HL-60/S4 treated with phorbol 12-myristate 13-acetate at 8.2 ng/mL for 4 days and 3 days (cell line): ENCODE results near the gene CCSER1.

Source experiments
- in situ Hi-C: fragments of 300-500 bp; cut with MboI; formaldehyde crosslinking; loops from 2 replicates; pipeline ENCODE4 v1.15.0; 2022; ENCODE audit warnings: low sequenced_read_pairs

The CCSER1 gene

GRCh38 chr4:90540536-90540935, 413.3 kb downstream of the CCSER1 start:
- in situ Hi-C loops, result no loop called here

GRCh38 chr4:90542216-90542615, 415.0 kb downstream of the CCSER1 start:
- in situ Hi-C loops, result no loop called here

- in situ Hi-C loops, result no loop called here
Measured at GRCh38 chr4:90543419-90544170, 416.4 kb downstream of the CCSER1 start.

- in situ Hi-C loops, result no loop called here
Measured at GRCh38 chr4:90544532-90545045, 417.4 kb downstream of the CCSER1 start.

GRCh38 chr4:90545380-90545779, 418.2 kb downstream of the CCSER1 start:
- in situ Hi-C loops, result no loop called here

- in situ Hi-C loops, result no loop called here
Measured at GRCh38 chr4:90546114-90546513, 418.9 kb downstream of the CCSER1 start.

- in situ Hi-C loops, result no loop called here
Measured at GRCh38 chr4:90570615-90571014, 443.4 kb downstream of the CCSER1 start.

- in situ Hi-C loops, result no loop called here
Measured at GRCh38 chr4:90572996-90573395, 445.8 kb downstream of the CCSER1 start.

- in situ Hi-C loops, result no loop called here
Measured at GRCh38 chr4:90575371-90575770, 448.2 kb downstream of the CCSER1 start.

GRCh38 chr4:90580326-90580725, 453.1 kb downstream of the CCSER1 start:
- in situ Hi-C loops, result no loop called here

GRCh38 chr4:90582087-90582486, 454.9 kb downstream of the CCSER1 start:
- in situ Hi-C loops, result no loop called here

- in situ Hi-C loops, result no loop called here
Measured at GRCh38 chr4:90584051-90584450, 456.9 kb downstream of the CCSER1 start.

GRCh38 chr4:90585961-90586360, 458.8 kb downstream of the CCSER1 start:
- in situ Hi-C loops, result no loop called here

GRCh38 chr4:90586799-90587198, 459.6 kb downstream of the CCSER1 start:
- in situ Hi-C loops, result no loop called here

- in situ Hi-C loops, result no loop called here
Measured at GRCh38 chr4:90597927-90598326, 470.7 kb downstream of the CCSER1 start.

GRCh38 chr4:90598741-90599140, 471.5 kb downstream of the CCSER1 start:
- in situ Hi-C loops, result no loop called here

- in situ Hi-C loops, result no loop called here
Measured at GRCh38 chr4:90602726-90603125, 475.5 kb downstream of the CCSER1 start.

- in situ Hi-C loops, result no loop called here
Measured at GRCh38 chr4:90603540-90603939, 476.3 kb downstream of the CCSER1 start.

GRCh38 chr4:90606781-90607180, 479.6 kb downstream of the CCSER1 start:
- in situ Hi-C loops, result no loop called here

GRCh38 chr4:90614371-90614770, 487.2 kb downstream of the CCSER1 start:
- in situ Hi-C loops, result no loop called here

GRCh38 chr4:90621080-90621479, 493.9 kb downstream of the CCSER1 start:
- in situ Hi-C loops, result no loop called here

- in situ Hi-C loops, result no loop called here
Measured at GRCh38 chr4:90624781-90625180, 497.6 kb downstream of the CCSER1 start.
